Smooth muscle cell (in vitro differentiated cells): ENCODE results near the gene TENT4A. TPM values are rescaled to one million over a fixed set of nuclear protein-coding genes. Genes with fewer than 3 reads are reported as not detected.

ENCODE experiments used
- DNase-seq: peaks from one replicate; lab custom pipeline; 2025; ENCODE audit not compliant: unreplicated experiment; lab: John Stamatoyannopoulos, UW
- H2AFZ ChIP-seq: fragments of 200-600 bp; sonication (generic); 2 replicates; pipeline ENCODE4 v1.6.0; 2016; ENCODE audit warnings: antibody characterized with exemption, low read depth, mild to moderate bottlenecking
- H3F3A ChIP-seq: fragments of 200-600 bp; sonication (generic); 2 replicates; pipeline ENCODE4 v1.6.0; 2017; ENCODE audit warnings: antibody characterized with exemption, low read depth
- H3K27ac ChIP-seq: fragments of 200-600 bp; sonication (generic); 2 replicates; pipeline ENCODE4 v1.5.1; 2016; ENCODE audit warnings: low read depth, mild to moderate bottlenecking
- H3K27me3 ChIP-seq: fragments of 200-600 bp; sonication (generic); 2 replicates; pipeline ENCODE4 v1.6.1; 2016; ENCODE audit warnings: low read depth, mild to moderate bottlenecking
- H3K36me3 ChIP-seq: fragments of 200-600 bp; sonication (generic); 2 replicates; pipeline ENCODE4 v1.5.1; 2016; ENCODE audit warnings: low read depth
- H3K4me1 ChIP-seq: fragments of 200-600 bp; sonication (generic); 2 replicates; pipeline ENCODE4 v1.5.1; 2016; ENCODE audit warnings: low read depth
- H3K4me2 ChIP-seq: fragments of 200-600 bp; sonication (generic); 2 replicates; pipeline ENCODE4 v1.6.0; 2016; ENCODE audit warnings: mild to moderate bottlenecking
- H3K4me3 ChIP-seq: fragments of 200-600 bp; sonication (generic); 2 replicates; pipeline ENCODE4 v1.5.1; 2016; ENCODE audit warnings: mild to moderate bottlenecking
- H3K79me2 ChIP-seq: fragments of 200-600 bp; sonication (generic); 2 replicates; pipeline ENCODE4 v1.6.0; 2016; ENCODE audit warnings: low read depth, mild to moderate bottlenecking
- H3K9ac ChIP-seq: fragments of 200-600 bp; sonication (generic); 2 replicates; pipeline ENCODE4 v1.6.0; 2016; ENCODE audit warnings: low read depth
- H3K9me3 ChIP-seq: fragments of 200-600 bp; sonication (generic); replicated peaks from 2 replicates; pipeline ENCODE4 v1.5.1; 2016; ENCODE audit warnings: low read depth
- H4K20me1 ChIP-seq: fragments of 200-600 bp; sonication (generic); 2 replicates; pipeline ENCODE4 v1.6.0; 2016; ENCODE audit warnings: low read depth
- CTCF ChIP-seq: fragments of 200-600 bp; sonication (generic); IDR thresholded peaks from 2 replicates; pipeline ENCODE4 v1.5.1; 2017; ENCODE audit warnings: borderline replicate concordance, mild to moderate bottlenecking, antibody characterized with exemption; ENCODE audit not compliant: insufficient read depth, poor library complexity, severe bottlenecking
- WGBS: methylation state at CpG from one replicate; pipeline ENCODE4 v1.1.7; 2016; ENCODE audit warnings: low lambda C conversion rate; 5-methylcytosine and 5-hydroxymethylcytosine counted together
- polyA plus RNA-seq: library from polyadenylated mRNA; unstranded; fragments of >200 nt; fragmentation: Nextera tagmentation; extraction: Ambion mirVana; gene quantifications from 2 replicates; pipeline ENCODE4 v1.2.1, GENCODE V29; 2016
- total RNA-seq: library from RNA; depleted of rRNA; stranded (reverse); fragments of >200 nt; gene quantifications from 2 replicates; pipeline ENCODE4 v1.2.3, GENCODE V29; 2014

The TENT4A gene
- total and polyA plus RNA-seq, 2 experiments from 2014 or later = 10.0 to 16.2 TPM

GRCh38 chr5:6761333-6761732 lies 48.1 kb downstream of the TENT4A start:
- Histone ChIP-seq H3K4me3 (no peak overlapping the region), H3K27me3 (no peaks in the 10 kb centered on the region), H3K9me3 (no peaks in the 10 kb centered on the region), H3K4me2 (no peak overlapping the region), H3K79me2 (no peaks in the 10 kb centered on the region), H3F3A (no peaks in the 10 kb centered on the region), H3K4me1 (peaks cover 4% of the 10 kb centered on the region), H4K20me1 (no peaks in the 10 kb centered on the region), H2AFZ (no peak overlapping the region), H3K36me3 (peaks cover 7% of the 10 kb centered on the region), H3K9ac (no peak overlapping the region), H3K27ac (no peak overlapping the region)
- TF ChIP-seq CTCF = no peak
- no peak for DNase-seq

- no peak overlapping the region for H3K4me2 ChIP-seq
- H3K79me2 ChIP-seq = no peaks in the 10 kb centered on the region
- H3K9ac ChIP-seq = no peak overlapping the region
- no peaks in the 10 kb centered on the region for H4K20me1 ChIP-seq
- H3F3A ChIP-seq = no peaks in the 10 kb centered on the region
- H3K27me3 ChIP-seq = no peaks in the 10 kb centered on the region
- TF ChIP-seq CTCF = no peak
- H3K9me3 ChIP-seq = no peaks in the 10 kb centered on the region
- H2AFZ ChIP-seq = no peak overlapping the region
- H3K27ac ChIP-seq = no peak overlapping the region
- 88% methylated on average over 8 of the region's 8 CpGs for WGBS
- no peak overlapping the region for H3K4me3 ChIP-seq
- H3K36me3 ChIP-seq = no peaks in the 10 kb centered on the region
- H3K4me1 ChIP-seq = peaks cover 4% of the 10 kb centered on the region
- no peak for DNase-seq
Observed at GRCh38 chr5:6762116-6762515, 48.9 kb downstream of the TENT4A start.

- no peaks in the 10 kb centered on the region for H3K79me2 ChIP-seq
- H3K4me2 ChIP-seq = no peak overlapping the region
- TF ChIP-seq CTCF = no peak
- H4K20me1 ChIP-seq = no peaks in the 10 kb centered on the region
- H3K4me3 ChIP-seq = no peak overlapping the region
- no peaks in the 10 kb centered on the region for H3K36me3 ChIP-seq
- no peak for DNase-seq
- H3F3A ChIP-seq = no peaks in the 10 kb centered on the region
- no peaks in the 10 kb centered on the region for H3K27me3 ChIP-seq
- H3K9ac ChIP-seq = no peak overlapping the region
- no peaks in the 10 kb centered on the region for H3K9me3 ChIP-seq
- H2AFZ ChIP-seq = no peak overlapping the region
- over 99% methylated on average over 8 of the region's 8 CpGs for WGBS
- no peak overlapping the region for H3K27ac ChIP-seq
- H3K4me1 ChIP-seq = peaks cover 4% of the 10 kb centered on the region
Observed at GRCh38 chr5:6762697-6763096, 49.5 kb downstream of the TENT4A start.

- no peaks in the 10 kb centered on the region for H3F3A ChIP-seq
- H3K9me3 ChIP-seq = no peaks in the 10 kb centered on the region
- no peaks in the 10 kb centered on the region for H4K20me1 ChIP-seq
- H3K9ac ChIP-seq = no peak overlapping the region
- no peak for DNase-seq
- H3K4me1 ChIP-seq = peaks cover 4% of the 10 kb centered on the region
- no peak overlapping the region for H3K27ac ChIP-seq
- H3K79me2 ChIP-seq = no peaks in the 10 kb centered on the region
- no peak overlapping the region for H2AFZ ChIP-seq
- no peaks in the 10 kb centered on the region for H3K36me3 ChIP-seq
- WGBS = 97% methylated on average over 12 of the region's 12 CpGs
- H3K27me3 ChIP-seq = no peaks in the 10 kb centered on the region
- no peak for TF ChIP-seq CTCF
- no peak overlapping the region for H3K4me3 ChIP-seq
- no peak overlapping the region for H3K4me2 ChIP-seq
Observed at GRCh38 chr5:6763191-6763590, 50.0 kb downstream of the TENT4A start.
